Effector CD8-positive, alpha-beta T cell (primary cell): Measurements from ENCODE around the gene FOLR3.
"Not testable (repeated sequence)": the region's sequence is repeated elsewhere in the genome, so short reads cannot be mapped to it uniquely, and the experiment has no call there.

Experiments used
- DNase-seq: peaks from one replicate; lab custom pipeline; 2025; lab: John Stamatoyannopoulos, UW

The FOLR3 gene

DNA sequence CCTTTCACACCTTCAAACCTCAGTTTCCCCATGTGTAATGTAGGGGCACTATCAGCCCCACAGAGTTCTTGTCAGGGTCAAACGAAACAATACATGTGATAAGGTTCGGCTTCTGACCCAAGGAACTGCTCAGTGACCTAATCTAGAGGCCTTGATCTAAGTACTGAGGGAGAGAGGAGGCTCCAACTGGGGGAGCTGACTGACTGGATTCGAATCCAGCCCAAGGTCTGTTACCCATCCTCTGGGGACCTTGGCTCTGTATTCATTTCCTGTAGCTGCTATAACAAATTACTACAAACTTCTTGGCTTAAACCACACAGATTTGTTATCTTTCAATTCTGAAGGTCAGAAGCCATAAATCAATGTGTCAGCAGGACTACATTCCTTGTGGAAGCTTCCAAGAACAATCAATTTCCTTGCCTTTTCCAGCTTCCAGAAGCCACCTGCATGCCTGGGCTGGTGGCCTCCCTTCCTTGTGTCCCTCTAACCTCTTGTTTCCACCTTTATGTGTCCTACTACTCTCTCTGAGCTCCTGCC is 12.3 kb upstream of the FOLR3 start:
- no peak for DNase-seq

DNA sequence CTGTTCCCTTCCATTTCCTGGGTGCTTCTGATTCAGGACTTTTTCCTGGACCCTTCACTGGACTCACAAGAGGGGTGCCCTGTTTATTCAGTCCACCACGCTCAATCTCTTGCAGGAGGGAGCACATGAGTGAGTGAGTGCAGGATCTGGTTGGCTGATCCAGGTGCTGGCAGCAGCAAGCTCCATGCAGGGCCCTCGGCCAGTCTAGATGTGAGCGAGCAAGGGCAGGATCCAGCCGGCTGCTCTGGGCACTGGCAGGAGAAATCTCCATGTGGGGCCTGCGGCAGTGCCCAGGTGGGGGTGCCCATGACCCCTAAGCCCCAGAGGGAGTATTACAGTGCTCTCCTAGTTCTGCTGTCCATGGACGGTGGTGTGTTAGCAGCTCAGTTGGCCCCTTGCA is 11.5 kb upstream of the FOLR3 start:
- no peak for DNase-seq

DNA sequence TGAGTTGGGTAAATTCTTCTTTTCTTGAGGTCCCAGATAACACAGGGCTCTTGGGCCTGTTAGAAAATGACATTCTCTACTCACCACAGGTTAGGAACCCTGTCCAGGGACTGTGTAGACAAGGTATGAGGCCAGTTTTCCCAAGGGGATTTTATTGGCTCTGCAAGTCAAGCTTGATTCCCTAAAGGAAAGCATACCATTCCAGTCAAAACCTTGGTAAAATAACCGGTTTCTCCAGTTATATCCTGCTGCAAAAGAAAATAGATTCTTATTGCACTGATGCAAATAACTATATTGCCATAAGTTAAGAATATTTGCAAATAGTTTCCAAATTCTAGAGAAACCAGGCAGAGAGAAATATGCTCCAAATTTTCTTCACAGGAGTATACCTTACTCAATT is 9.6 kb upstream of the FOLR3 start:
- DNase-seq = no peak

DNA sequence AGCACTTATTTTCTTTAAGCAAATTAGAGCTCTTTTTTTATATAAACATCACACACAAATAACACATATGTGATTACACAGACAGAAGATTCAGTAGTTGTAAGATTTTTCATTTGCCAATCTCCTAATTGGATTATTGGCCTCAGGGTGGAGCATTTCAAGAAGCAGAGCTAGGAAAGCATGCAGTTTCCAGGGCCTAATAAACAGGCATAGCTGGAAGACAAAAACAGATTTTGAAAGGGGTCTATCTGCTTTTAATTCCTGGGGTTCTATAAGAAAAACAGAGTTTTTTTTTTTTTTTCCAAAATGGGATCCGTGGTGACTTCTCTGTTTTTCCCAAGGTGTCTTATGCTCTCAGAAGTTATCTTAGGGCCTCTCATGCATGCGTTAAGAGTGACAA is 7.6 kb upstream of the FOLR3 start:
- no peak for DNase-seq

DNA sequence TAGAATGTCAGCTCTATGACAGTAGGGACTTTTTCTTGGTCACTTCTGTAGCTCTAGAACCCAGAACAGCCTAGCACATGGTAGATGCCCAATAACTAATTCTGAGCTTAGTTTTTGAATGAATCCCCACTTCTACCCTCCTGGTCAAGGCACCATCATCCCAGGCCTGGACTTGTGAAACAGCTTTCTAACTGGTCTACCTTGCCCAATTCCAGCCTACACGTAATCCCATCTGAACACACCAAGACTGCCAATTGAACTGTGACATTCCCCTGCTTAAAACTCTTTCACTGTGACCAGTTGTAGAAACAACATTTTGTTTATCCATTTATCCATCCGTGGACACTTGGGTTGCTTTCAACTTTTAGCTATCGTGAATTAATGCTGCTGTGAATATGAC is 6.1 kb upstream of the FOLR3 start:
- DNase-seq = no peak

DNA sequence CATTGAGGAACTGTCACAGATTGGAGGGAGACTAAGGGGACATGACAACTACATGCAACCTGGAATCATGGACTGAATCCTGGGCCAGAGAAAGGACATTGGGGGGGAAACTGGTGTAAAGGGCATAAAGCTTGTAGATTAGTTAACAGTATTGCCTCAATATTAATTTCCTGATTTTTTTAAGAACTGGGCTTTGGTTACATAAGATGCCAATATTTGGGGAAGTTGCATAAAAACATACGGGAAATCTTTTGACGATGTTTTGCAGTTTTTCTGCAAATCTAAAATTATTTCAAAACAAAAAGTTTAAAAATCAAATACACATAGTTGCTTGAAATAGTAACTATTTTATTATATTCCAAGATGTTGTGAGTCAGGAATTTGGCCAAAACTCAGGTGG is 2.9 kb upstream of the FOLR3 start:
- no peak for DNase-seq

DNA sequence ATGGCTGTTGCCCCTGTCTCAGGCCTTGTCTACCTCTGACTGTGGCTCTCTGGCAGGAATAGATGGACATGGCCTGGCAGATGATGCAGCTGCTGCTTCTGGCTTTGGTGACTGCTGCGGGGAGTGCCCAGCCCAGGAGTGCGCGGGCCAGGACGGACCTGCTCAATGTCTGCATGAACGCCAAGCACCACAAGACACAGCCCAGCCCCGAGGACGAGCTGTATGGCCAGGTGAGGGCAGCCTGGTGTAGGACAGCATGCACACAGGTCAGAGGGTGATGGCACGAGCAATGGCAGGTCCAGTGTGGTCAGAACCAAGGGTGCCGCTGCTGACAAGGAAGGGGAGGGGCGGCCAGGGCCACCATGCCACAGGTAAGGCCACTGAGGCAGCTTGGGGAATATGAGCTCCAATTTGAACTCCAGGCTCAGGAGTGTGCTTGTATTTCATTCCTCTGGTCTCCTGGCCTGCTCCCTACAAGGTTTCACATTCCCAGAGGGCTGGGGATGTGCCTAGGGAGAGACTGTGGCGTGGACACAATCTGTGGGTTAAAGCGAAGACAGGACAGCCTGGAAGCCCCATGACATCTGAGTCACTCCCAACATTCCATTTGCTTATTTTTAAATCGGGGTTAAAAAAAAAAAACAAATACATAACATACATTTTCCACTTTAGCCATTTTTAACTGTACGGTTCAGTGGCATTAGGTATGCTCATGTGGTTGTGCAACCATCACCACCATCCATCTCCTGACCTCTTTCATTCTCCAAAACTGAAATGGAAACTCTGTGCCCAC is 562 bp downstream of the FOLR3 start:
- DNase-seq = no peak

DNA sequence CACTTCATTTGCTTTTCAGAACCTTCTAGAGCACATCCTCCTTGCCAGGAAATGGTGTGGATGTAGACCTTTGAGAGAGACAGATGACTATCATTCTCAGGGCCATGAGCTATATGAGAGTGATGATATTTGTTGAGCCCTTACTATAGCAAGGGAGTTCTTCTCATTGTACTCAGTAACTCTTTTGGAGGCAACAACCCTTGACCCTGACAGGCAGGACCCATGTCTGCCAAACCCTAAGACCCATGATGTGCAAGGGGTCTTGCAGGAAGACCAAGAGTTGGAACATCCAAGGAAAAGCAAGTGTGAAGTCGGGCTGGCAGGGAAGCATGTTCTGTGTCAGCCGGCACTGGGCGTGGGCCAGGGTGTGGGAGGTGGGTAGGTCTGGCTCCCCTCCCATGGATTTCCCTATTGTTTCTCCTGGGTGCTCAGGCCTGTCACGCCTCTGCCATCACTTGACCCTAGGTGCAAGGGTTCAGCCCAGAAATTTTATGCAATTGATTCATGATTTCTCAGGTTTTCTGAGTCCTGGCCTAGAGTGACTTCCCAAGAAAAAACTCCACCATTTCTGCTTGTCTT is 1.2 kb downstream of the FOLR3 start:
- no peak for DNase-seq

DNA sequence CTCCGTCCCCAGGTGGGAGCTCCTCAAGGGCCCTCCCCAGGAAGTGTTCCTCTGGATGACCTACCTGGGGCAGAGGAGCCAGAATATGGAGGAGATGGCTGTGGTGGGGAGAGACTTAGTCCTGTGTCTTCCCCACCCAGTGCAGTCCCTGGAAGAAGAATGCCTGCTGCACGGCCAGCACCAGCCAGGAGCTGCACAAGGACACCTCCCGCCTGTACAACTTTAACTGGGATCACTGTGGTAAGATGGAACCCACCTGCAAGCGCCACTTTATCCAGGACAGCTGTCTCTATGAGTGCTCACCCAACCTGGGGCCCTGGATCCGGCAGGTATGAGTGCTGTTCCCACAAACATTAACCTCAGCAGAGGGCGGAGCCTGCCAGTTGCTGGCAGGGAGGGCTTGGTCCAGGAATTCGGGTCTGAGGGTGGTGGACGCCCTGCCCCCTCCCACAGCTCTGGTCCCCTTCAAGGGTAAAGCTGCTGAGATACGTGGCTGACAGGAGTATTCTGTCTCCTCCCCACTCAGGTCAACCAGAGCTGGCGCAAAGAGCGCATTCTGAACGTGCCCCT is 3.4 kb downstream of the FOLR3 start:
- no peak for DNase-seq

DNA sequence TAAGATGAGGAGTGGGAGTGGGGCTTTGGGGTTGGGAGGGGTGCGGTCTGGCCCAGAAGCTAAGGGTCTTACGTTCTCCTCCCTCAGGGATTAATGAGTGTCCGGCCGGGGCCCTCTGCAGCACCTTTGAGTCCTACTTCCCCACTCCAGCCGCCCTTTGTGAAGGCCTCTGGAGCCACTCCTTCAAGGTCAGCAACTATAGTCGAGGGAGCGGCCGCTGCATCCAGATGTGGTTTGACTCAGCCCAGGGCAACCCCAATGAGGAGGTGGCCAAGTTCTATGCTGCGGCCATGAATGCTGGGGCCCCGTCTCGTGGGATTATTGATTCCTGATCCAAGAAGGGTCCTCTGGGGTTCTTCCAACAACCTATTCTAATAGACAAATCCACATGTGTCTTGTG is 4.0 kb downstream of the FOLR3 start:
- no peak for DNase-seq

DNA sequence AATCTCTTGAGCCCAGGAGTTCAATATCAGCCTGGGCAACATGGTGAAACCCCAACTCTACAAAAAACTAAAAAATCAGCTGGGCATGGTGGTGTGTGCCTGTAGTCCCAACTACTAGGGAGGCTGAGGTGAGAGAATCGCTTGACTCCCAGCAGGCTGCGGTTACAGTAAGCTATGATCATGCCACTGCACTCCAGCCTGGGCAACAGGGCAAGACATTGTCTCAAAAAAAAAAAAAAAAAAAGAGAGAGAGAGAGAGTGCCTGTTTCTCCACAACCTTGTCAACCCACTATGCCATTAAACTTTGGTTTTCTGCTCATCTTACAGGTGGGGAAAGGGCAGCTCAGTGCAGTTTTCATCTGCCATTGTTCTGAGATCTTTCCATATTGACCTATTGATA is 5.1 kb downstream of the FOLR3 start:
- DNase-seq = no peak

DNA sequence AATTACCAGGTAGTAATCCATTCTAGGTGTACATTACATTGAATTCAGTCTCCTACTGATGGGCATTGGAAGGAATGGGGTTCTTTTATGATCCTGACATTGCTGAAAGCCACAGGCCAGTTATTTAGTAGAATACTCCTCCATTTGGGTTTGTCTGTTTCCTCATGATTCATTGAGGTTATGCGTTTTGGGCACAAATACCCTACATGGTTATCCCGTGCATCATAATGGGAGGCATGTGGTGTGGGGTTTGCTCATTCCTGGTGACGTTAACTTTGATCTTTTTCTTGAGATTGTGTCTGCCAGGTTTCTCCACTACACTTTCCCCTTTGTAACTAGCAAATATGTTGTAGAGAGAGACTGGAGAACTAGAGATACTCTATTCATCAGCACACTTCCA is 5.5 kb downstream of the FOLR3 start:
- no peak for DNase-seq

DNA sequence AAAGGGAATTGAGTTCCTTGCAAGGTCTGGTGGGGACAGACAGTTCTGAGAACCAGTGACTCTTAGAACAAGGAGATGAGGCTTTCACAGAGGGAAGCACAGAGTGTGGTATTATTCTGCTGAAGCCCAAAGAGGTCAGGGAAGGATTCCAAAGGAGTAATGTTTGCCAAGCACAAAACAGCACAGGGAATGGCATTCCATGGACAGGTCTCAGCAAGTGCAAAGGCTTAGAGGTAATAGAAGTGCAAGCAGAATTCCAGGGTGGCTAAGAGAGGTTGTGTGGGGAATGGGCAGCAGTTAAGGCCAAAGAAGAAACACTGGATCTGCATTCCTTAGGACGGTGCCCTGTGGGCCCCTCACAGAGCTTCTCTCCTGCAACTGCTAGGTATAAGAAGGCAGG is 6.6 kb downstream of the FOLR3 start:
- DNase-seq = not testable (repeated sequence)

DNA sequence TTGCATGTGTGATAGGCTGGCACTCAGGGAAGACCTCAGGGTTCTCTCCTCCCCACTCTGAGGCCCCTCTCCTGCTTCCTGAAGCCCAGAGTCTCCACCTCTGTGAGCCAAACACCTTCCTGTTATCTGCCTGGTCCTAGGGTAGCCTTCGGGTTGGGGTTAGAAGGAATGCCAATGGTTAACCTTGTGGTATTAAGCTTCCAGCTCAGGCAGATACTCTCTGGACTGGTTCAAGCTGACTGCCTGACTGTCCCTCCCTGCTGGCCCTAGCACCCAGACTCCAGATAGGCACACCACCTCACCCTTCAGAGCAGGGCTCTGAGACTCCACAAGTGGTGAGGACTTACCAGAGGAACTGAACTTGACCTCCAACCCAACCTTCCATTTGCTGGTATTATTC is 7.0 kb downstream of the FOLR3 start:
- DNase-seq = not testable (repeated sequence)

DNA sequence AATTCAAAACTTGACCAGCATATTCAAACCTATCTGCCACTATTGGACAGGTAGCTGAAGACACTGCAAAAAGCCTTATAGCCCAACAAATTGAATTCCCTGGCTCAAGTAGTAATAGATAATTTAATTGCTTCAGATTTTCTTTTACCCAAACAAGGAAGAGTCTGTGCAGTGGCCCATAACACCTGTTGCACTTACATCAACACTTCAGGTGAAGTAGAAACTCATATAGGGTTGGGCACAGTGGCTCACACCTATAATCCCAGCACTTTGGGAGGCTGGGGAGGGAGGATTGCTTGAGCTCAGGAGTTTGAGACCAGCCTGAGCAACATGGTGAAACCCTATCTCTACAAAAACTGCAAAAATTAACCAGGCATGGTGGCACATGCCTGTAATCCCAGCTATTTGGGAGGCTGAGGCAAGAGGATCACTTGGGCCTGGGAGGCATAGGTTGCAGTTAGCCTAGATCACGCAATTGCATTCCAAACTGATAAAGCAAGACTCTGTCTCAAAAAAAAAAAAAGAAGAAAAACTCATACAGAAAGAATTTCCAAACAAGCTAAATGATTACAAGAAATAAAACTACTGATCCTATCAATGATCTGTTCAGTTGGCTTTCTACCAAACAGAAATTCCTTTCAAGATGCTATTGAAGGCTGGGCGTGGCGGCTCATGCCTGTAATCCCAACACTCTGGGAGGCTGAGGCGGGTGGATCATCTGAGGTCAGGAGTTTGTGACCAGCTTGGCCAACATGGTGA is 9.5 kb downstream of the FOLR3 start:
- DNase-seq = no peak

DNA sequence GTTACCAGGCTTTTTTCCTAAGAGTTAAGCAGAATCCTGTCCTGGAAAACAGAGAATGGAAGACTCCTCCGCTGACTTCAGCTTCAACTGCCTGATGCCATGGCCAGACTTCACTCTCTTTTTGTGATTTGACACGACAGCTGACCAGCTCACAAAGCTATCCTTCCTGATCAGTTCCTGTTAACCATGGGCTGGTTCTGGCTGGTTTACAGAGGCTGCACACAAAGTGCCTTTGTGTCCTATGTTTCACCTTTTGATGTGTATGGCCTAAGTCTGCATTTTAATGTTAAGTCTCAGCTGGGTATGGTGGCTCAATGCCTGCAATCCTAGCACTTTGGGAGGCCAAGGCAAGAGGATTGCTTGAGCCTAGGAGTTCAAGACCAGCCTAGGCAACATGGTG is 11.1 kb downstream of the FOLR3 start:
- DNase-seq = no peak

DNA sequence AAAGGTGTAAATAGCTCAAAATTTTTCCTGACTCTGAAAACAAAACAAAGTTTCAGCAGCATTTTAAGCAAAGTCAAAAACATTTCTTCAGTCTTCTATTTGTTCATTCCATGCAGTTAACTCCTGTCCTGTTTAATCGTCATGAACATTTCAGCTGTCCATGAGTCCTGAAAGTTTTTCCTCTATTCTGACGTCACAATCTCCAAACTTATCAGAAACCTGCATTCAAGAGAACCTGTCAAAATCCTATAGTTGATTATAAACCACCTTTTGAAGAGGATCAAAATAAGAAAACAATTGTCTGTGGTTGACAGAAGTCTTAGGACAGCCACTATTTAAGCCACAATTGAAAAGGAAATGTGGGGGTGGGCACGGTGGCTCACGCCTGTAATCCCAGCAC is 15.4 kb downstream of the FOLR3 start:
- no peak for DNase-seq

DNA sequence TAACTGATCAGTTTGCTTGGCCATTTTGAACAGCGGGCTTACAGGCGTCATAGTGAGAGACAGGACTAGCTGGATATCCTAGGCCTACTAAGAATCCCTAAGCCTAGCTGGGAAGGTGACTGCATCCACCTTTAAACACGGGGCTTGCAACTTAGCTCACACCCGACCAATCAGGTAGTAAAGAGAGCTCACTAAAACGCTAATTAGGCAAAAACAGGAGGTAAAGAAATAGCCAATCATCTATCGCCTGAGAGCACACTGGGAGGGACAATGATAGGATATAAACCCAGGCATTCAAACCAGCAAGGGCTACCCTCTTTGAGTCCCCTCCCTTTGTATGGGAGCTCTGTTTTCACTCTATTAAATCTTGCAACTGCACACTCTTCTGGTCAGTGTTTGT is 18.3 kb downstream of the FOLR3 start:
- DNase-seq = not testable (repeated sequence)

DNA sequence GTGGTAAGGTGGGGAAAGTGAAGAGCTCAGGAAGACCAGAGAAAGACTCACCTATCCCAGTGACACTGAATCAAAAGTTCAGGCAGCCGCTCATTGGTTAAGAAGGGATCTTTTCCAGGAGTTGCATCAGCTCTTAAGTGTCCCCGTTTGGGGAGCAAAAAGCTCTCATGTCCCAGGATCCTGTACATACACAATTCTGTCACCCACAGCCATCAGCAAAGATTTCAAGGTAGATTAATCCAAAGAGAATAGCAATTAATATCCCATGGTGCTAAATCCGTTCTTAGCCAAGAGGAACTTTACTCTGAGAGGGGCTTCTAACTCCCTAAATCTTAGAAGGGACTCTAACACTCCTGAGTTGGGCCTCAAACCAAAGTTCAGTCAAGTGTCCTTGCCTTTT is 19.3 kb downstream of the FOLR3 start:
- DNase-seq = no peak

DNA sequence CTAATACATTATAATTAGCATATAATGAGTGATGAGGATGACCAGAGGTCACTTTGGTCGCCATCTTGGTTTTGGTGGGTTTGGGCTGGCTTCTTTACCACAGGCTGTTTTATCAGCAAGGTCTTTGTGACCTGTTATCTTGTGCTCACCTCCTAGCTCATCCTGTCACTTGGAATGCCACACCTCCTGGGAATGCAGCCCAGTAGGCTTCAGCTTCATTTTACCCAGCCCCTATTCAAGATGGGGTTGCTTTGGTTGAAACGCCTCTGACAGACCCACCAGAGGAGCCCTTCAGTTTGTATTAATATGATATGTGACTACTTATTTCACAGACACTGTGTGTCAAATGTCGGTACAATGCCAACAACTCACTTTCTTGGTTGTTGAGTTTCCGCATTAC is 20.2 kb downstream of the FOLR3 start:
- no peak for DNase-seq

DNA sequence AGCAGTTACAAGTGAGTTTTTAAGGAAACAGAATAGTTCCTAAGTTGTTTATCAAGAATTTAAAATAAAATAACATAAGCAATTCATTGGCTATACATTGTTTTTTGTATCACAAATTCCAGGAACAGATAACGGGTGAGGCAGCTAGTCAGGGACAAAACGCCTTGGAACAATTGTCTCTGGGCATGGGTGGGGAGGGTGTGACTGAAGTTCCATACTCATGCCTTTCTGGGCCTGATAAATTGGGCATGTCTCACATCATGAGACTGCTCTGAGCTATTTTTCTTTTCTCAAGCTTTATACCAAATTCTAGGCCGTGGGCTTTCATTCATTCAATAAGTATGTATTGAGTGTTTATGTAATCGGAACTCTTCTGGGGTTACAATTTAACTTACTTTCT is 21.6 kb downstream of the FOLR3 start:
- no peak for DNase-seq

DNA sequence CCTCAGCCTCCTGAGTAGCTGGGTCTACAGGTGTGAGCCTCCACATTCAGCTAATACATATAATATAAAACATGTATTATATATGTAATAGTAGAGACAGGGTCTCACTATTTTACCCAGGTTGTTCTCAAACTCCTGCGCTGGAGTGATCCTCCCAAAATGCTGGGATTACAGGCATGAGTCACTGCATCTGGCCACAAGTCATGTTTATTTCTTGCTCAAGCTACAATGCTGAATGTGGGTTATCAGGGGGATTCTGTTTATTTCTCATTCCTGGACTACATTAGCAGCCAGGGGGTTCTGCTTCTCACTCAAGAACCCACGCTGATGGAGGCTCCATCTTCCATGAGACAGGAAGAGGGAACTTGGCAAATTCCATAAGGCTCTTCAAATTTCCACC is 24.8 kb downstream of the FOLR3 start:
- no peak for DNase-seq
